Fibroblast of skin of back (primary cell): Measurements from ENCODE around the gene LY6G5C.
A peak's percentile ranks its signal among the peaks of the same experiment; 100 is the strongest.

Experiments
- DNase-seq: peaks from one replicate; pipeline ENCODE4 v3.0.0-alpha.2; 2013

Gene LY6G5C

GRCh38 chr6:31639449-31639861, 41.4 kb downstream of the LY6G5C start:
- DNase-seq: peak; percentile 40

GRCh38 chr6:31639043-31639442, 41.8 kb downstream of the LY6G5C start:
- no peak for DNase-seq

- no peak for DNase-seq
These were observed 43.9 kb downstream of the LY6G5C start for GRCh38 chr6:31636698-31637596.

GRCh38 chr6:31634969-31635575, 45.8 kb downstream of the LY6G5C start:
- DNase-seq: no peak

GRCh38 chr6:31634131-31634530, 46.7 kb downstream of the LY6G5C start:
- DNase-seq: no peak

- DNase-seq: no peak
These were observed 47.4 kb downstream of the LY6G5C start for GRCh38 chr6:31633447-31633846.

GRCh38 chr6:31632279-31632946, 48.5 kb downstream of the LY6G5C start:
- DNase-seq: no peak

GRCh38 chr6:31631681-31632278, 49.1 kb downstream of the LY6G5C start:
- no peak for DNase-seq

- no peak for DNase-seq
These were observed 49.7 kb downstream of the LY6G5C start for GRCh38 chr6:31631209-31631608.

- no peak for DNase-seq
These were observed 50.5 kb downstream of the LY6G5C start for GRCh38 chr6:31630177-31630934.

- DNase-seq: no peak
These were observed 51.9 kb downstream of the LY6G5C start for GRCh38 chr6:31629014-31629413.

- no peak for DNase-seq
These were observed 53.1 kb downstream of the LY6G5C start for GRCh38 chr6:31627690-31628287.

GRCh38 chr6:31626952-31627351, 53.9 kb downstream of the LY6G5C start:
- DNase-seq: no peak
